Hepatocyte (in vitro differentiated cells): ENCODE data around the gene CASP12. TPM values are rescaled to one million over a fixed set of nuclear protein-coding genes. Genes with fewer than 3 reads are reported as not detected.

Experiments used
- DNase-seq: peaks from one replicate; pipeline ENCODE4 v3.0.0-alpha.2; 2016; ENCODE audit warnings: low spot score
- H2AFZ ChIP-seq: fragments of 200-600 bp; sonication (generic); 2 replicates; pipeline ENCODE4 v1.6.0; 2016; ENCODE audit warnings: antibody characterized with exemption, mild to moderate bottlenecking
- H3K27ac ChIP-seq: fragments of 200-600 bp; sonication (generic); 2 replicates; pipeline ENCODE4 v1.5.1; 2016; ENCODE audit warnings: mild to moderate bottlenecking
- H3K27me3 ChIP-seq: fragments of 200-600 bp; sonication (generic); 2 replicates; pipeline ENCODE4 v1.6.1; 2016
- H3K36me3 ChIP-seq: fragments of 200-600 bp; sonication (generic); replicated peaks from 2 replicates; pipeline ENCODE4 v1.5.1; 2016; ENCODE audit warnings: low read depth; ENCODE audit not compliant: insufficient read depth
- H3K4me1 ChIP-seq: fragments of 200-600 bp; sonication (generic); 2 replicates; pipeline ENCODE4 v1.5.1; 2016; ENCODE audit warnings: mild to moderate bottlenecking, moderate library complexity; ENCODE audit not compliant: insufficient read depth
- H3K4me2 ChIP-seq: fragments of 200-600 bp; sonication (generic); 2 replicates; pipeline ENCODE4 v1.6.0; 2016
- H3K4me3 ChIP-seq: fragments of 200-600 bp; sonication (generic); 2 replicates; pipeline ENCODE4 v1.5.1; 2016; ENCODE audit warnings: mild to moderate bottlenecking
- H3K79me2 ChIP-seq: fragments of 200-600 bp; sonication (generic); 2 replicates; pipeline ENCODE4 v1.6.0; 2017; ENCODE audit warnings: mild to moderate bottlenecking
- H3K9me2 ChIP-seq: fragments of 200-600 bp; sonication (generic); replicated peaks from 2 replicates; pipeline ENCODE4 v1.6.0; 2017; ENCODE audit warnings: mild to moderate bottlenecking; ENCODE audit not compliant: insufficient read depth
- H3K9me3 ChIP-seq: fragments of 200-600 bp; sonication (generic); 2 replicates; pipeline ENCODE4 v1.5.1; 2016; ENCODE audit warnings: low read depth, mild to moderate bottlenecking
- H4K20me1 ChIP-seq: fragments of 200-600 bp; sonication (generic); 2 replicates; pipeline ENCODE4 v1.6.0; 2016; ENCODE audit warnings: mild to moderate bottlenecking; ENCODE audit not compliant: insufficient read depth, poor library complexity, severe bottlenecking
- EZH2 ChIP-seq: fragments of 200-600 bp; sonication (generic); IDR thresholded peaks from 2 replicates; pipeline ENCODE4 v1.6.1; 2016; ENCODE audit warnings: antibody characterized with exemption, mild to moderate bottlenecking, borderline replicate concordance
- EZH2phosphoT487 ChIP-seq: fragments of 200-600 bp; sonication (generic); IDR thresholded peaks from one replicate; pipeline ENCODE4 v1.6.1; 2018; ENCODE audit warnings: antibody characterized with exemption, mild to moderate bottlenecking, low read depth, moderate library complexity; ENCODE audit not compliant: unreplicated experiment, severe bottlenecking
- WGBS: methylation state at CpG from one replicate; pipeline ENCODE4 v1.1.6; 2016; ENCODE audit warnings: low lambda C conversion rate; ENCODE audit errors: missing lambda C conversion rate; 5-methylcytosine and 5-hydroxymethylcytosine counted together
- polyA plus RNA-seq: library from polyadenylated mRNA; unstranded; fragments of >200 nt; fragmentation: Nextera tagmentation; extraction: Ambion mirVana; gene quantifications from 2 replicates; pipeline ENCODE4 v1.2.1, GENCODE V29; 2016
- total RNA-seq: library from RNA; depleted of rRNA; stranded (reverse); fragments of >200 nt; gene quantifications from 2 replicates; pipeline ENCODE4 v1.2.3, GENCODE V29; 2014
- TF ChIP-seq, protein P1 (sequence below): fragments of 200-600 bp; sonication (generic); IDR thresholded peaks from 2 replicates; pipeline ENCODE4 v1.5.1; 2016; ENCODE audit warnings: antibody characterized with exemption, mild to moderate bottlenecking; ENCODE audit not compliant: poor library complexity

The CASP12 gene
- total and polyA plus RNA-seq, 2 experiments from 2014 or later = 0.13 to 0.42 TPM

- Histone ChIP-seq H3K79me2 (no peaks in the 10 kb centered on the region), H3K27me3 (no peaks in the 10 kb centered on the region), H3K4me3 (no peak overlapping the region), H4K20me1 (no peaks in the 10 kb centered on the region), H3K27ac (no peak overlapping the region), H3K36me3 (no peaks in the 10 kb centered on the region), H3K4me2 (no peak overlapping the region), H2AFZ (no peak overlapping the region), H3K9me2 (no peaks in the 10 kb centered on the region), H3K4me1 (no peaks in the 10 kb centered on the region), H3K9me3 (no peaks in the 10 kb centered on the region)
- DNase-seq = no peak
- WGBS = 84% methylated on average over 8 of the region's 8 CpGs
- TF ChIP-seq EZH2phosphoT487 = no peak
- no peak for TF ChIP-seq EZH2
- TF ChIP-seq, protein P1, sequence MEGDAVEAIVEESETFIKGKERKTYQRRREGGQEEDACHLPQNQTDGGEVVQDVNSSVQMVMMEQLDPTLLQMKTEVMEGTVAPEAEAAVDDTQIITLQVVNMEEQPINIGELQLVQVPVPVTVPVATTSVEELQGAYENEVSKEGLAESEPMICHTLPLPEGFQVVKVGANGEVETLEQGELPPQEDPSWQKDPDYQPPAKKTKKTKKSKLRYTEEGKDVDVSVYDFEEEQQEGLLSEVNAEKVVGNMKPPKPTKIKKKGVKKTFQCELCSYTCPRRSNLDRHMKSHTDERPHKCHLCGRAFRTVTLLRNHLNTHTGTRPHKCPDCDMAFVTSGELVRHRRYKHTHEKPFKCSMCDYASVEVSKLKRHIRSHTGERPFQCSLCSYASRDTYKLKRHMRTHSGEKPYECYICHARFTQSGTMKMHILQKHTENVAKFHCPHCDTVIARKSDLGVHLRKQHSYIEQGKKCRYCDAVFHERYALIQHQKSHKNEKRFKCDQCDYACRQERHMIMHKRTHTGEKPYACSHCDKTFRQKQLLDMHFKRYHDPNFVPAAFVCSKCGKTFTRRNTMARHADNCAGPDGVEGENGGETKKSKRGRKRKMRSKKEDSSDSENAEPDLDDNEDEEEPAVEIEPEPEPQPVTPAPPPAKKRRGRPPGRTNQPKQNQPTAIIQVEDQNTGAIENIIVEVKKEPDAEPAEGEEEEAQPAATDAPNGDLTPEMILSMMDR = no peak
Measured at GRCh38 chr11:104873252-104873651, 25.0 kb downstream of the CASP12 start.

DNA sequence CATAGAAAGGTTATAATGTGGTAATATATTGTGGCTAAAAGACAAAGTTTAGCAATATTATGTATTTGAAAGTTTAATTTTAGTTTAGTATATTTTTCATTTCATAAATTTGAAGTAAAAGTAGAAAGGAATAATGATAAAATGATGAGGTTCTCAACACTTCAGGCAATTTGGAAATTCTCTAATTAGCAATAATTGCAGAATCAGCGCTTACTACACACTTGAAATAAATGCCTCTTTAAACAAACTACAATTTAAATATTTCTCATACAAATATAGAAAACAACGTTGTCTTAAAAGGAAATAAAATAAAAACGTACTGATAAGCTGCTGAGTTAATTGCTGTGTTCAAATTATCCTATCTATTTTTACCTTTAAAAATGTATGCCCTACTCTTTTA lies 25.9 kb downstream of the CASP12 start:
- DNase-seq = no peak
- Histone ChIP-seq H3K27ac (no peak overlapping the region), H3K4me3 (no peak overlapping the region), H3K36me3 (no peaks in the 10 kb centered on the region), H3K9me2 (no peaks in the 10 kb centered on the region), H2AFZ (no peak overlapping the region), H4K20me1 (no peaks in the 10 kb centered on the region), H3K79me2 (no peaks in the 10 kb centered on the region), H3K9me3 (no peaks in the 10 kb centered on the region), H3K4me1 (no peaks in the 10 kb centered on the region), H3K27me3 (no peaks in the 10 kb centered on the region), H3K4me2 (no peak overlapping the region)
- 83% methylated on average over 3 of the region's 3 CpGs for WGBS
- no peak for TF ChIP-seq EZH2phosphoT487
- TF ChIP-seq EZH2 = no peak

GRCh38 chr11:104870910-104871309 lies 27.4 kb downstream of the CASP12 start:
- H3K9me3 ChIP-seq = no peaks in the 10 kb centered on the region
- no peaks in the 10 kb centered on the region for H3K9me2 ChIP-seq
- H3K79me2 ChIP-seq = no peaks in the 10 kb centered on the region
- H3K4me2 ChIP-seq = no peak overlapping the region
- TF ChIP-seq, protein P1 = no peak
- TF ChIP-seq EZH2phosphoT487 = no peak
- TF ChIP-seq EZH2 = no peak
- no peaks in the 10 kb centered on the region for H4K20me1 ChIP-seq
- DNase-seq = no peak
- H3K27me3 ChIP-seq = no peaks in the 10 kb centered on the region
- H3K4me1 ChIP-seq = no peaks in the 10 kb centered on the region
- H2AFZ ChIP-seq = no peak overlapping the region
- no peak overlapping the region for H3K27ac ChIP-seq
- H3K36me3 ChIP-seq = no peaks in the 10 kb centered on the region
- H3K4me3 ChIP-seq = no peak overlapping the region

- no peak overlapping the region for H2AFZ ChIP-seq
- H3K4me2 ChIP-seq = no peak overlapping the region
- H3K4me3 ChIP-seq = no peak overlapping the region
- 78% methylated on average over 2 of the region's 2 CpGs for WGBS
- no peak for DNase-seq
- H3K9me2 ChIP-seq = no peaks in the 10 kb centered on the region
- H3K27me3 ChIP-seq = no peaks in the 10 kb centered on the region
- H3K79me2 ChIP-seq = no peaks in the 10 kb centered on the region
- no peaks in the 10 kb centered on the region for H3K9me3 ChIP-seq
- TF ChIP-seq EZH2 (no peak), EZH2phosphoT487 (no peak)
- TF ChIP-seq, protein P1 = no peak
- no peaks in the 10 kb centered on the region for H4K20me1 ChIP-seq
- H3K27ac ChIP-seq = no peak overlapping the region
- H3K4me1 ChIP-seq = no peaks in the 10 kb centered on the region
- H3K36me3 ChIP-seq = no peaks in the 10 kb centered on the region
Measured at GRCh38 chr11:104866815-104867214, 31.4 kb downstream of the CASP12 start.
